BE2C (cell line): Measurements from ENCODE around the gene GPM6B.
A peak's percentile ranks its signal among the peaks of the same experiment; 100 is the strongest.

Source experiments
- DNase-seq: peaks from one replicate; pipeline ENCODE4 v3.0.0-alpha.2; 2020
- H3K27me3 ChIP-seq: fragments of 250-450 bp; sonication (Bioruptor Pico); 2 replicates; pipeline ENCODE4 v1.5.1; 2020; ENCODE audit warnings: mild to moderate bottlenecking
- H3K36me3 ChIP-seq: fragments of 250-450 bp; sonication (Bioruptor Pico); 2 replicates; pipeline ENCODE4 v1.5.1; 2020; ENCODE audit warnings: mild to moderate bottlenecking
- H3K4me1 ChIP-seq: fragments of 250-450 bp; sonication (Bioruptor Pico); 2 replicates; pipeline ENCODE4 v1.5.1; 2020
- H3K4me3 ChIP-seq: 2 replicates; pipeline ENCODE4 v1.5.1; 2011; ENCODE audit warnings: low read depth, low read length
- H3K9me3 ChIP-seq: fragments of 250-450 bp; sonication (Bioruptor Pico); 2 replicates; pipeline ENCODE4 v1.5.1; 2020
- CTCF ChIP-seq: IDR thresholded peaks from 2 replicates; pipeline ENCODE4 v1.5.1; 2012; ENCODE audit warnings: mild to moderate bottlenecking, low read depth, low read length

Gene GPM6B

GRCh38 chrX:13840121-13840520 lies 23.2 kb upstream of the GPM6B start:
- TF ChIP-seq CTCF = no peak
- Histone ChIP-seq H3K27me3 (no peaks in the 10 kb centered on the region), H3K9me3 (no peaks in the 10 kb centered on the region), H3K4me3 (no peak overlapping the region), H3K4me1 (peaks cover 6% of the 10 kb centered on the region; the same call in 1 of the 2 replicates), H3K36me3 (no peaks in the 10 kb centered on the region)
- no peak for DNase-seq

- DNase-seq = peak; percentile 36
- Histone ChIP-seq H3K27me3 (no peaks in the 10 kb centered on the region), H3K4me3 (no peak overlapping the region), H3K4me1 (peaks cover 6% of the 10 kb centered on the region; the same call in 1 of the 2 replicates), H3K36me3 (no peaks in the 10 kb centered on the region), H3K9me3 (no peaks in the 10 kb centered on the region)
- TF ChIP-seq CTCF = no peak
These were observed 20.4 kb upstream of the GPM6B start for GRCh38 chrX:13837290-13837745.

- H3K36me3 ChIP-seq = no peaks in the 10 kb centered on the region
- DNase-seq = no peak
- no peaks in the 10 kb centered on the region for H3K9me3 ChIP-seq
- TF ChIP-seq CTCF = no peak
- H3K27me3 ChIP-seq = no peaks in the 10 kb centered on the region
- peaks cover 6% of the 10 kb centered on the region; the same call in 1 of the 2 replicates for H3K4me1 ChIP-seq
- H3K4me3 ChIP-seq = no peak overlapping the region
These were observed 19.7 kb upstream of the GPM6B start for GRCh38 chrX:13836575-13836974.

- Histone ChIP-seq H3K4me1 (peaks cover 6% of the 10 kb centered on the region; the same call in 1 of the 2 replicates), H3K36me3 (no peaks in the 10 kb centered on the region), H3K4me3 (no peak overlapping the region), H3K27me3 (no peaks in the 10 kb centered on the region), H3K9me3 (no peaks in the 10 kb centered on the region)
- no peak for DNase-seq
- TF ChIP-seq CTCF = no peak
These were observed 18.9 kb upstream of the GPM6B start for GRCh38 chrX:13835825-13836224.

GRCh38 chrX:13834355-13834754 lies 17.5 kb upstream of the GPM6B start:
- no peak for DNase-seq
- Histone ChIP-seq H3K4me3 (no peak overlapping the region), H3K9me3 (no peaks in the 10 kb centered on the region), H3K36me3 (no peaks in the 10 kb centered on the region), H3K27me3 (no peaks in the 10 kb centered on the region), H3K4me1 (peaks cover 6% of the 10 kb centered on the region; the same call in 1 of the 2 replicates)
- TF ChIP-seq CTCF = no peak

GRCh38 chrX:13829983-13830382 lies 13.1 kb upstream of the GPM6B start:
- H3K36me3 ChIP-seq = no peaks in the 10 kb centered on the region

More at GRCh38 chrX:13829983-13830382, 13.1 kb upstream of the GPM6B start:
- no peak for TF ChIP-seq CTCF
- Histone ChIP-seq H3K27me3 (no peaks in the 10 kb centered on the region), H3K4me3 (no peak overlapping the region), H3K9me3 (no peaks in the 10 kb centered on the region), H3K4me1 (no peaks in the 10 kb centered on the region)
- DNase-seq = no peak
